Stomach smooth muscle (tissue), 2 donors: ENCODE data around the gene ARL17B.
"Not testable (repeated sequence)": the region's sequence is repeated elsewhere in the genome, so short reads cannot be mapped to it uniquely, and the experiment has no call there.

ENCODE experiments used
- H3K27ac ChIP-seq: one replicate; pipeline ENCODE4 v1.7.0; 2013; ENCODE audit warnings: mild to moderate bottlenecking, low read length, inconsistent platforms
- H3K27me3 ChIP-seq, 2 donors: one replicate each; pipeline ENCODE4 v1.7.0; 2013; ENCODE audit warnings: low read length in 2 of 2; ENCODE audit not compliant: insufficient read depth in 2 of 2, control insufficient read depth in 1 of 2
- H3K36me3 ChIP-seq, 2 donors: one replicate each; pipeline ENCODE4 v1.7.0; 2013; ENCODE audit warnings: low read length in 2 of 2; ENCODE audit not compliant: control insufficient read depth in 2 of 2, insufficient read depth in 2 of 2
- H3K4me1 ChIP-seq: one replicate; pipeline ENCODE4 v1.7.0; 2013; ENCODE audit warnings: low read length; ENCODE audit not compliant: control insufficient read depth, insufficient read depth
- H3K4me3 ChIP-seq, 2 donors: one replicate each; pipeline ENCODE4 v1.7.0; 2013; ENCODE audit warnings: low read length in 2 of 2
- H3K9ac ChIP-seq, 2 donors: one replicate each; pipeline ENCODE4 v1.7.0; 2013; ENCODE audit warnings: low read length in 2 of 2, mild to moderate bottlenecking in 1 of 2
- H3K9me3 ChIP-seq, 2 donors: one replicate each; pipeline ENCODE4 v1.7.0; 2013; ENCODE audit warnings: low read length in 2 of 2; ENCODE audit not compliant: control insufficient read depth in 2 of 2
- donor health status: healthy.
- donor health status: Pancreatic carcinoma.

The ARL17B gene

GRCh38 chr17:46244949-46245768 lies 116.4 kb downstream of the ARL17B start:
- H3K4me3 ChIP-seq, H3K27me3 ChIP-seq, H3K9ac ChIP-seq, H3K36me3 ChIP-seq, H3K9me3 ChIP-seq, H3K4me1 ChIP-seq, H3K27ac ChIP-seq: not testable (repeated sequence)

- not testable (repeated sequence) for H3K9me3 ChIP-seq, H3K27ac ChIP-seq, H3K36me3 ChIP-seq, H3K4me3 ChIP-seq, H3K9ac ChIP-seq, H3K4me1 ChIP-seq, H3K27me3 ChIP-seq
Observed at GRCh38 chr17:46244339-46244913, 117.1 kb downstream of the ARL17B start.

GRCh38 chr17:46243928-46244327 lies 117.6 kb downstream of the ARL17B start:
- H3K27ac ChIP-seq, H3K4me3 ChIP-seq, H3K27me3 ChIP-seq, H3K4me1 ChIP-seq, H3K9ac ChIP-seq, H3K9me3 ChIP-seq, H3K36me3 ChIP-seq: not testable (repeated sequence)

- not testable (repeated sequence) for H3K4me3 ChIP-seq, H3K4me1 ChIP-seq, H3K9me3 ChIP-seq, H3K27me3 ChIP-seq, H3K27ac ChIP-seq, H3K36me3 ChIP-seq, H3K9ac ChIP-seq
Observed at GRCh38 chr17:46243505-46243904, 118.1 kb downstream of the ARL17B start.

GRCh38 chr17:46231359-46231758 lies 130.2 kb downstream of the ARL17B start:
- H3K9ac ChIP-seq, H3K9me3 ChIP-seq, H3K36me3 ChIP-seq, H3K4me1 ChIP-seq, H3K4me3 ChIP-seq, H3K27me3 ChIP-seq, H3K27ac ChIP-seq: not testable (repeated sequence)

GRCh38 chr17:46225274-46225794 lies 136.2 kb downstream of the ARL17B start:
- Histone ChIP-seq H3K9ac (peak overlapping the region; percentile 47 to 59), H3K4me3 (peak overlapping the region; percentile 78 to 89)
- not testable (repeated sequence) for H3K9me3 ChIP-seq, H3K27ac ChIP-seq, H3K4me1 ChIP-seq, H3K36me3 ChIP-seq, H3K27me3 ChIP-seq

- H3K9me3 ChIP-seq, H3K27ac ChIP-seq, H3K4me1 ChIP-seq, H3K36me3 ChIP-seq, H3K27me3 ChIP-seq: not testable (repeated sequence)
- Histone ChIP-seq H3K4me3 (peak overlapping the region; percentile 78 to 89), H3K9ac (peak overlapping the region in 1 of 2 donors; percentile 59)
Observed at GRCh38 chr17:46224864-46225263, 136.7 kb downstream of the ARL17B start.
